Stimulated activated CD8-positive, alpha-beta memory T cell treated with anti-CD3 and anti-CD28 coated beads, Interleukin-4, amount 100 ng/mL, for 4 hours (primary cell): ENCODE data around the gene CDK17.
"Not testable (repeated sequence)": the region's sequence is repeated elsewhere in the genome, so short reads cannot be mapped to it uniquely, and the experiment has no call there.

Experiments
- DNase-seq, 2 donors: peaks; one replicate each; pipeline ENCODE4 v3.0.0-alpha.2; 2020; ENCODE audit warnings: low read depth in 2 of 2, low spot score in 1 of 2

The CDK17 gene

GRCh38 chr12:96395236-96395635 is 5.0 kb downstream of the CDK17 start:
- no peak for DNase-seq

GRCh38 chr12:96393229-96393628 is 7.0 kb downstream of the CDK17 start:
- DNase-seq = not testable (repeated sequence)

GRCh38 chr12:96392397-96392796 is 7.8 kb downstream of the CDK17 start:
- DNase-seq = no peak

- DNase-seq = no peak
These were observed 12.3 kb downstream of the CDK17 start for GRCh38 chr12:96387981-96388380.

GRCh38 chr12:96386794-96387193 is 13.4 kb downstream of the CDK17 start:
- no peak for DNase-seq

GRCh38 chr12:96383991-96384390 is 16.2 kb downstream of the CDK17 start:
- DNase-seq = no peak

- no peak for DNase-seq
These were observed 16.9 kb downstream of the CDK17 start for GRCh38 chr12:96383371-96383770.

- DNase-seq = not testable (repeated sequence)
These were observed 20.5 kb downstream of the CDK17 start for GRCh38 chr12:96379743-96380142.

- DNase-seq = no peak
These were observed 21.9 kb downstream of the CDK17 start for GRCh38 chr12:96378319-96378718.

- DNase-seq = no peak
These were observed 23.4 kb downstream of the CDK17 start for GRCh38 chr12:96376865-96377264.

GRCh38 chr12:96375841-96376604 is 24.2 kb downstream of the CDK17 start:
- no peak for DNase-seq

- no peak for DNase-seq
These were observed 25.1 kb downstream of the CDK17 start for GRCh38 chr12:96375170-96375569.

- no peak for DNase-seq
These were observed 28.2 kb downstream of the CDK17 start for GRCh38 chr12:96371790-96372699.

GRCh38 chr12:96371138-96371789 is 29.0 kb downstream of the CDK17 start:
- no peak for DNase-seq

- DNase-seq = no peak
These were observed 31.6 kb downstream of the CDK17 start for GRCh38 chr12:96368687-96369086.

- no peak for DNase-seq
These were observed 32.0 kb downstream of the CDK17 start for GRCh38 chr12:96368233-96368632.

GRCh38 chr12:96366381-96366654 is 33.9 kb downstream of the CDK17 start:
- no peak for DNase-seq

GRCh38 chr12:96365604-96366380 is 34.4 kb downstream of the CDK17 start:
- no peak for DNase-seq

- no peak for DNase-seq
These were observed 36.0 kb downstream of the CDK17 start for GRCh38 chr12:96364092-96364700.

- DNase-seq = no peak
These were observed 39.2 kb downstream of the CDK17 start for GRCh38 chr12:96361074-96361473.

- no peak for DNase-seq
These were observed 39.7 kb downstream of the CDK17 start for GRCh38 chr12:96360550-96360949.
